HG02678 (cell line): ENCODE results near the gene SUMF1.

Experiments
- ATAC-seq: cut with Tn5 transposase; IDR thresholded peaks from one replicate; pipeline ENCODE4 v1.9.1; 2021; ENCODE audit warnings: mild to moderate bottlenecking, moderate library complexity; ENCODE audit not compliant: unreplicated experiment

SUMF1 gene

DNA sequence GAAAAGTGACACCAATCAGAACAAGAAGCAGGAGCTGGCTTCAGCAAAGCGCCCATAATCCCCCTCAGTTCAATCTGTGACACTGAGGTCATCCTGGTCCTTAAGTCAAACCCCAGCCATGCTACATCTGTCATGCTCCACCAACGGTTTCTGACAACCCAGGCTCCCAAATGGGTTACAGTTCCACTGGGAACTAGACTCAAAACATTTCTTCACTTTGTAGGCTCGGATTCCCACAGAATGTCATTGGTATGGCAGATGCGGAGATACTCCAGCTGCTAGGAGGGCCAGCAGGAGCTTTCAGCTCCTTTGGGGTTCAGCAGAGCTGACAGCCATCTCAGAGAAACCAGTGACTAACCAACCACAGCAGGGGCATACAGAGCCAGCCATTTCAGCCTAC, 48.9 kb downstream of the SUMF1 start:
- ATAC-seq: no peak

DNA sequence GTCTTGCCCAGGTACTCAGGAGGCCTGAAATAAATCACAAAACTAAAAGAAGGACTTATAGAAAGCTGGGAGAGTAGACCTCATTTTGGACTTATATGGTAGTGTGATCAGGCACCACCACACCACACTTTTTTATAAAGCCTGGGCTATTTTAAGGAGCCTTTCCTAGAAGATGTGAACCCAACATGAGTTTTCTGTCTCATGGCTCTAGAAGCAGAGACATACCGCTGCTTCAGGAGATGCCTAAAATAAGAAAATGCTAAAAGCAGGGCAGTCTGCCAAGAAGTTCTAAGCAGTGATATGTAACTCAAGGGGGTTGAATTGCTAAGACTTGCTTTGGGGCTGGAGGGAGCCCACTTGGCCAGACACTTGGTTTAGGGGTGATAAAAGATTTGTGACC, 49.6 kb downstream of the SUMF1 start:
- no peak for ATAC-seq

- no peak for ATAC-seq
Observed at GRCh38 chr3:4416961-4417360, 50.1 kb downstream of the SUMF1 start.

GRCh38 chr3:4416427-4416945, 50.6 kb downstream of the SUMF1 start:
- no peak for ATAC-seq

GRCh38 chr3:4413467-4413866, 53.6 kb downstream of the SUMF1 start:
- no peak for ATAC-seq

DNA sequence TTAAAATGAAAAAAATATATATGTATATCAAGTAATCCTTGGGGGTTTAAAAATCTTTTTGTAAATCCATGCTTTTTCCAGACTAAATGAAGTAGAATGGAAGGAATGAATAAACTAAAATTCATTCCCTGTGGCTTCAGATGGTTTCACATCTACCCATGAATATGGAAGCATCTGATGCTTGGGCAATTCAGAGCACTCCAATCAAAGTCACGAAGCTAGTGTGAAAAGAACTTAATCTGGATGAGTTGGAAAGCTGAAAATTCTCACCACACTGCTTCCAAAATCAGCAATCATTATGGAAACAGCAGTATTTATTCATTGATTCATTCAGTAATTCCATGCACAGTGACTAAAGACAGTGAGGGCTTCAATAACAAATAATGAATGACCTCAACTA, 55.2 kb downstream of the SUMF1 start:
- no peak for ATAC-seq

GRCh38 chr3:4411236-4411635, 55.8 kb downstream of the SUMF1 start:
- ATAC-seq: no peak

DNA sequence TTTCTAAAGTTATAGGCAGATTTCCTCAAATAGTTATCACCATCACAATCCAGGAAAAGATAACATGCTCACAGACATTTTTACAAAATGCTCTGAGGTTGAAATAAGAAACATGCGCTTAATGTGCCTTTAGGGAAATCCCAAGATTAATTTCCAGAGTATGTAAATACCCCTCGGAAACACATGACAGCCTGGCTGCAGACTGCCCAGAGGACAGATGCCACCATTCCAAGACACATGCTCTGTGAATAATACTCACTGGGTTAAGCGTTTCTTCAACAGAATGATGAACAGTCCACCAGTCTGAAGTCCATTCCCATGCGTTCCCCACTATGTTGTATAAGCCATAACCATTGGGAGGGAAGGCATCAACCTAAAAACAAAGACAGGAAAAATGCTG, 56.5 kb downstream of the SUMF1 start:
- ATAC-seq: no peak

DNA sequence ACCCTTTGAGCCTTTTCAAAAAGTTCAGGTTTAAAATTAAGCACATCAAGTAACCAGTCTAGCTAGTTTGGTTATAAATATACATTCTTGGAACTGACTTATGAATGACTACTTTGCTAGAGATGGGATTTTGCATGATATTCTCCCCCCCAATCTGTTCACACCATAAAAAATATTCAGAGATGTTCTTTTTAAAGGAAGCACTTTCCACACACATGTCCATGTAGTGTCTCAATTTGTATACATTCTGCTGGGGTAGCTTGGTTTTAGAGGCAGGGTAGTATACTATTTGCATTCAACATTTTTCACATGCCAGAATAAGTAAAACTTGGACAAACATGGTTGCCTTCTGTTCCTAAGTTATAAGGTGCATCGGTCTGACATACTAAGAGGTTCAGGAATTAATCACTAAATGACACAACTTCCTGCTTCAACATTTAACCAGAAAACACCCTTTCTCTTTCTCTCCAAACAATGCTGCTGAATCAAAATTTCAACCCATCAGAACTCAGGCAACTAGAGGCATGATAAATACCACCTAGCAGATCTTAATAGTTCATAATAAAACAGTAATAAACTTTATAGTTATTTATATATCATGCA, 57.0 kb downstream of the SUMF1 start:
- no peak for ATAC-seq

DNA sequence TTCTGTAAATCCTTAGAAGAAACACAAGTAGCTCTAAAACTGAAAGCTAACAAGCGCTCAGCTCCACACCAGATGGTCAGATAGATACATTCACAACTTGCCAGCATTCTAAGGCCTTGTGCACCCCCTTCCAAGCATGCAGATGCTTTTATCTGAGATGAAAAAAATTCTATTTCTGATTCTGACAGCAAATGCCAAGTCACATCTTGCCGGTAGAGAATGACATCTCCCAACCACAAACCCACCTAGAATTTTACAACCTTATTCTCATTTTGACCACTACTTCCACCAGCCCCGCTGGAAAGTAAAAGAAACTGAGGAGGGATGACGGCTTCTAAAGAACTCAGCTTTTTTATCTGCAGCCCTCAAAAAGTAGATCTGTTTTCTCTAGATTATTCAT, 57.7 kb downstream of the SUMF1 start:
- no peak for ATAC-seq

- no peak for ATAC-seq
Observed at GRCh38 chr3:4408958-4409357, 58.1 kb downstream of the SUMF1 start.

DNA sequence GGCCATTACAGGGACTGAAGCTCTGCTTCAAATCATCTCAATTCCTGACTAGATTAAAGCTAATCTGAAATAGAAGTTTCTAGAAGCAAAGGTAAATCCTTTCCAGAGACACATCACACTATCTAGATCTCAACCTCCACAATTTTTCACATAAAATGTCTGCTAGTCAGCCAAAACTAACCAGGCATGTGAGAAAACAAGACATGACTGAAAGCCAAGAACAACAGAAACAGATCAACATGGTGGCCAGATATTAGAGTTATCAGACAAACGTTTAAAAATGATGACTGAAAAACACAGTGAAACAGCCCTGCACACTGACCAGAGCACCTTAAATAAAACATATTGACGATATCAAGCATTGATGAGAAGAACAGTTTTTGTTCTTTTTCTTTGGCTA, 59.1 kb downstream of the SUMF1 start:
- ATAC-seq: no peak

DNA sequence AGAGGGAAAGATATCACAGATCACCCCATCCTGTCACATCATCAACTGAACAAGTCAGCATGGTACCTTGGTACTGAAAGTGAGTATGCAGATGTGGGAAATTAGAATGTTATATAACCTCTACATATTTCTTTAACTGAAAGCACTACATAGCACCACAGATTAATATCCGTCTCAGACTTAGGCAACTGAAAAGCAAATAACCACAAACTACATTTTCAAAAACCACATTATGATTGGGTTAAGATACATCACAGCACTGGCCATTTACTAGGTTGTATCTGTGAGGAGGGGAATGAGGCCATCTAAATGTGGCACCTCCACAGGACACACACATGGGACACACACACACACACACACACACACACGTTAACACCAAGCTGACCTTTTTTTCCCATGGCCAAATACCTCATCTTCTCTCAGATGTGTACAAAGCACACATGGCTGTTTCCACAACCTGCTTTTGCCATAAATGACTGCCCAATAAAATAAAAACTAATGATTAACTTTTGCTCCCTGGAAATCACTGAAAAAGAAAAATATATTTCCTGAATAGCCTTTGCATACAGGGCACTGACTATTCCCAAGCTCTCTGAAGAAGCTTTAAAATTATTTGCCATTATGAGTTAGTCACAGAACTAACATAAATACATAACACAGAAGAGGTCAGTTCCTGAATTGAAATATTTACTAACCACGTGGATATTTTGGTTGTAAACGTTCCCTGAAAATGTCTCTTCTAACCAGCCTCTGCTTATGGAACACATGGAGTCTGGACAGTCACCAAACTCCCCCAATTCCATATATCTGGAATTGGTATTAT, 60.1 kb downstream of the SUMF1 start:
- peak; percentile 50 for ATAC-seq

DNA sequence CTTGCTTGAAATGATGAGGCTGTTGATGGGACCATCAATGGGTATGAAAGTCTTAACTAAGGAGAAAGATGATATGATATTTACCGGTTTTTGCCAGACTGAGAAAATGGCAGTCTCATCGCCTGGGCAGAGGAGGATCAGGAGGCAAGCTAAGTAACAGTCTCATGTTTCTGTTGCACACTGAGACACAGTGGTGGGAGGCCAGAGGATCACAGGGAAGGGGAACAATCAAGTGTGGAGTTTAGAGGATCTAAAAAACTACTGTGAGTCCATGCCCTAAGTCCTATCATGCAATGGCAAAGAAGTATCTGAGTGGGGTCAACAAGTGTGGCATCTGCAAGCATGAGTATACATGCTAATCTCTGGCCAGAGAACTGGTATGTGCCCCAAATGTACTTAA, 62.2 kb downstream of the SUMF1 start:
- no peak for ATAC-seq

DNA sequence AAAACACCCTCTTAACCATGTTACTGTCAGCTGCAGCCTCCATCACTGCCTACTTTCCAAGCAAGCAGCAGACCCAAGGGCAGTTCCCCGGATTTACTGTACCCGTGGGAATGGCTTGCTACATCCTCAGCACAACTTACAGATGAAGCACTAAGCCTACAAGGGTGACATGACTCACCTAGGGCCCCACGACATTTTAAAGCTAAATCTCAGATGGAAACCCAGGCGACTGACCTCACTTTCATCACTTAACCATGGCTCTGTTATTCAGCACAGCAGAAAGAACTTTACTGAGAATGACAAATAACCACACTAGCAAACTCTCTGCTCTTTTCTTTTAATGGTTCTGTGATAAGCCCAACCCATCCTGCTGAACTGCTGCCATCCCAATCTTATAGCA, 65.6 kb downstream of the SUMF1 start:
- no peak for ATAC-seq

GRCh38 chr3:4399476-4399875, 67.6 kb downstream of the SUMF1 start:
- no peak for ATAC-seq

- no peak for ATAC-seq
Observed at GRCh38 chr3:4398941-4399245, 68.2 kb downstream of the SUMF1 start.

DNA sequence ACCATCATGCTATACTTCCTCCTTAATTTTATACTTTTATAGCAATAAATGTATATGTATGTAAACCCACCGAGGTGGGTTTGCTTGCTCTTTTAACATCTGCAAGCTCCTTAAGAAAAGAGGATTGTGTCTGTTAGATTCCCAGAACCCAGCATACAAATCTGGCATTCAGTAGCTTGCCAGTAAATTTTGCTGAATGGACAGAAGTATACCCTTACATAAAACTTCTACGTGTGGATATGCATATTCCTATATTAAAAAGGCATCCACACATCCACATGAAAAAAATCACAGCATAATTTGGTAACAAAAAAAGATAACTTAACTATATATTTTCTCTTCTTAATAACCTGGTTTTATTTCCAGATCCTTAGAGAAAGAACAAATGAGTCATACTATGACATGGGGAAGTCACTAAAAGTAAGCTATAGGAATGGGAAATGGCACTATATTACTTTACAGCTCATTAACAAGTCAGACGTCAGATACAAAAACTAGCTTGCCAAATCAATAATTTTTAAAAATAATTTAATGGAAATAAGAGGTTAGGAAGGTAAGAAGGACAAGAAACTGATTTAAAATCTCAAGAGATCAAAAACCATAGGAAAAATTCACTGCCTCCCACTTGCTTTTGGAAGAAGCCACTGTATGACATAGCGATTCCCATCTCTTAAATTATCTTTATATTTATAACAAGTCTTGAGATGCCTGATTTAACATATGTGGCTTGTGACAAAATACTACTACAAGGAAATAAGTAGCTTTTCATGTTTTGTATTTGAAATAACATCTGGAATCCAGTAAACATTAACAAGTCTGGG, 68.7 kb downstream of the SUMF1 start:
- no peak for ATAC-seq

DNA sequence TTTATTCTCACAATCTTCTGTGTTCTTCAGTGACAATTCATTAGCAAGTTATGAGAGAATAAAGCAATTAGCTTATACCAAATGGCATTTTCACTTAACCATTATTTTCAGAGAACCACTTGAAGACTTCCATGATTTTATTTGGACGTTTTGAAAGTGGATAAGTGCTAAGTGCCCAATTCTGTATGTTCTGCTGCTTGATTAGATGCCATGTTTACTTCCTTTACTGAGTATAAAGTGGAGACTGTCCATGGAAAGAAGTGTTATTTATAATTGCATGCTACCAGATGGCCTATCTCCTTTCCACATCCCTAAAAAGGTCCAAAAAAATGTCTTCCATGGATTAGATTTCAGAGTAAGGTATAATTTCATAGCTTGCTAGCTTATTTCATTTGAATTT, 69.6 kb downstream of the SUMF1 start:
- ATAC-seq: no peak

DNA sequence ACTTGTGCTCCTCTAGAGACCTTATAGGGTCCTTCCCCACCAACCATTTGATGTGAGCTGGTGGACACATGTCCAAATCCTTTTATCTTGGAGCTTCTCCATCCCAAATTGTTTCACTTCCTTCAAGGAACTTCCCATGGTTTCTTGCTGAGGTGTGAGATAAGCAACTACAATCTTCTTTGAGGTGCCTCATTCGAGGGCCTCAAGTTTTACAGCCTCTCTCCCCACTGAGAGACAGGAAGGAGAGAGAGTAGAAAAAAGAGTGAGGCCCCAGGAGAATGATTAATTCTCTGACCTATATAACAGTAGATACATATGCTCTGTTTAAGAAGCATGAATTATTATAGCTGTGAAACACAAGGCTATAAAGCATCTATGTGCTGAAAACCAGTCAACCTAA, 70.5 kb downstream of the SUMF1 start:
- no peak for ATAC-seq

DNA sequence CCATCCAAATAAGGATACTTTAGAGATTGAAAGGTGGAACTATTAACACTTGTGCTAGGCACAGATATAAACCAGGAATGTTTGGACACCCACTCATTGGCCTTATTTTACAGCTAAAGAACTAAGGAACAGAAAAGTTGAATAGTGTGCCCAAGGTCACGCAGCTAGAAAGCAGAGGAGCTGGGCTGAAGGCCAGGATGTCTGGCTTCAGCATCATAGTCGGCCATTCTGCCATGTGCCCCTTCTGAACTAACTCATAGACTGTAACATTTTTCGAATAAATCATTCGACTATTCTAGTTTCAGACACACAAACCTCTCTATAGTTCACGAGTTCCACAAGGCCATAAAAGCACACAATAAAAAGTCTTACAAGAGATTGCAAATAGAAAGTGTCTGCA, 71.1 kb downstream of the SUMF1 start:
- ATAC-seq: no peak

GRCh38 chr3:4395448-4395847, 71.6 kb downstream of the SUMF1 start:
- ATAC-seq: no peak
